ENCODE results near the gene SELENOV. TPM values are rescaled to one million over a fixed set of nuclear protein-coding genes. Genes with fewer than 3 reads are reported as not detected.
A peak's percentile ranks its signal among the peaks of the same experiment; 100 is the strongest.

Gene SELENOV
- total and polyA plus RNA-seq, 9 of the 15 experiments (the other 6 are each of a cell fraction or from before 2014, with no cell fraction given), result 0.04 to 0.09 (median 0.06) TPM; not detected in 4

DNA sequence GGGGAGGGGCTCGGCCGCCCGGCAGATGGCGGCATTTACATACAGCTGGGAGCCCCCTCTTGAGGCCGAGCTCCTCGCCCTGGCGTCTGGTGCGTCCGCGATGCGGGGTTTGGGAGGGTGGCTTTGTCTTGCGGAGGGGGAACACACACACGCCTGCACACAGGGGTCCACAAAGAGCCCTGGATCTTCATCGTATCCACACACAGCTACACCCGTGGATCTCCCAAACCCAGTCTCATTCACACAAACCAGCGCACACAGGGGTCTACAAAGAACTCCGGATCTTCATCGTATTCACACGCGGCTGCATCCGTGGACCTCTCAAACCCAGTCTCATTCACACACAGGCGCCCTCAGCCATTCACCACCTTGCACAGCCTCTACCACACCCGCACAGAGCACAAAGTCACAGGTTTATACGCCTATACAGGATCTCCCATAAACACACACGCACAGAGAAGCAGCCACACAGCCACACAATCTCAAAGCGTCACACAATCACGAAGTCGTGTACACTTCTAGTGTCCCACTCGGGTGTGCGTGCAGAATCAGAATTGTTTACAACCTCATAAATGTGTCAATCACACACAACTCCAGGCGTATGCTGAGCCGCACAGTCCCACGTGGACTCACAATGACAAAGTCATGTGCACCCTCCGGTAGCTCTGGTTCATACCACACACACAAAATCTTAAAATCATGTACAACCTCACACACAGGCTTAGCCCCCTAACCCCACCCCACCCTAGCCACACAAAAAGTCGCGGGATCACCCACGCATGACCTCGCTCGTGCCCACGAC, 16.7 kb upstream of the SELENOV start (continued):
- TF ChIP-seq YY1 (IDR thresholded peaks at IDR 0.05; ENCODE audit: borderline replicate concordance in 1 of 3, control insufficient read depth in 1 of 3, extremely low read depth in 1 of 3, insufficient read depth in 3 of 3, insufficient read length in 1 of 3, insufficient replicate concordance in 2 of 3, low read depth in 1 of 3, low read length in 2 of 3) (peak in 2 of 3 experiments; percentile 26 to 72), SRSF1 (IDR thresholded peaks at IDR 0.05; ENCODE audit: low read depth, low read length) (no peak), NFE2 (IDR thresholded peaks at IDR 0.05; ENCODE audit: low read depth) (no peak), NFATC3 (IDR thresholded peaks at IDR 0.05) (no peak), KLF6 (CRISPR knock-in tag; IDR thresholded peaks at IDR 0.05; ENCODE audit: borderline replicate concordance) (no peak), ZNF431 (CRISPR knock-in tag; IDR thresholded peaks at IDR 0.05) (no peak), PRMT5 (CRISPR knock-in tag; IDR thresholded peaks at IDR 0.05) (no peak), EP400 (IDR thresholded peaks at IDR 0.05) (peak; percentile 33; the same call in 1 of the 2 replicates), NFE2L1 (tag; IDR thresholded peaks at IDR 0.05; ENCODE audit: borderline replicate concordance, low read depth) (no peak), XRCC3 (IDR thresholded peaks at IDR 0.05) (no peak), ARNT (IDR thresholded peaks at IDR 0.05) (no peak), BACH1 (tag; IDR thresholded peaks at IDR 0.05) (no peak), JUN (IDR thresholded peaks at IDR 0.05; ENCODE audit: borderline replicate concordance, low read depth, low read length) (no peak), JUN (CRISPR knock-in tag; IDR thresholded peaks at IDR 0.05; ENCODE audit: borderline replicate concordance) (0 out of 2 replicates have a peak, but pooled peaks have one; percentile 40), LEF1 (IDR thresholded peaks at IDR 0.05) (no peak), TBP (optimal IDR thresholded peaks at IDR 0.05; ENCODE audit: low read depth, low read length) (peak; percentile 25)
- TF ChIP-seq, protein P1, sequence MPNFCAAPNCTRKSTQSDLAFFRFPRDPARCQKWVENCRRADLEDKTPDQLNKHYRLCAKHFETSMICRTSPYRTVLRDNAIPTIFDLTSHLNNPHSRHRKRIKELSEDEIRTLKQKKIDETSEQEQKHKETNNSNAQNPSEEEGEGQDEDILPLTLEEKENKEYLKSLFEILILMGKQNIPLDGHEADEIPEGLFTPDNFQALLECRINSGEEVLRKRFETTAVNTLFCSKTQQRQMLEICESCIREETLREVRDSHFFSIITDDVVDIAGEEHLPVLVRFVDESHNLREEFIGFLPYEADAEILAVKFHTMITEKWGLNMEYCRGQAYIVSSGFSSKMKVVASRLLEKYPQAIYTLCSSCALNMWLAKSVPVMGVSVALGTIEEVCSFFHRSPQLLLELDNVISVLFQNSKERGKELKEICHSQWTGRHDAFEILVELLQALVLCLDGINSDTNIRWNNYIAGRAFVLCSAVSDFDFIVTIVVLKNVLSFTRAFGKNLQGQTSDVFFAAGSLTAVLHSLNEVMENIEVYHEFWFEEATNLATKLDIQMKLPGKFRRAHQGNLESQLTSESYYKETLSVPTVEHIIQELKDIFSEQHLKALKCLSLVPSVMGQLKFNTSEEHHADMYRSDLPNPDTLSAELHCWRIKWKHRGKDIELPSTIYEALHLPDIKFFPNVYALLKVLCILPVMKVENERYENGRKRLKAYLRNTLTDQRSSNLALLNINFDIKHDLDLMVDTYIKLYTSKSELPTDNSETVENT (CRISPR knock-in tag; IDR thresholded peaks at IDR 0.05), result no peak
- TF ChIP-seq, protein P2, sequence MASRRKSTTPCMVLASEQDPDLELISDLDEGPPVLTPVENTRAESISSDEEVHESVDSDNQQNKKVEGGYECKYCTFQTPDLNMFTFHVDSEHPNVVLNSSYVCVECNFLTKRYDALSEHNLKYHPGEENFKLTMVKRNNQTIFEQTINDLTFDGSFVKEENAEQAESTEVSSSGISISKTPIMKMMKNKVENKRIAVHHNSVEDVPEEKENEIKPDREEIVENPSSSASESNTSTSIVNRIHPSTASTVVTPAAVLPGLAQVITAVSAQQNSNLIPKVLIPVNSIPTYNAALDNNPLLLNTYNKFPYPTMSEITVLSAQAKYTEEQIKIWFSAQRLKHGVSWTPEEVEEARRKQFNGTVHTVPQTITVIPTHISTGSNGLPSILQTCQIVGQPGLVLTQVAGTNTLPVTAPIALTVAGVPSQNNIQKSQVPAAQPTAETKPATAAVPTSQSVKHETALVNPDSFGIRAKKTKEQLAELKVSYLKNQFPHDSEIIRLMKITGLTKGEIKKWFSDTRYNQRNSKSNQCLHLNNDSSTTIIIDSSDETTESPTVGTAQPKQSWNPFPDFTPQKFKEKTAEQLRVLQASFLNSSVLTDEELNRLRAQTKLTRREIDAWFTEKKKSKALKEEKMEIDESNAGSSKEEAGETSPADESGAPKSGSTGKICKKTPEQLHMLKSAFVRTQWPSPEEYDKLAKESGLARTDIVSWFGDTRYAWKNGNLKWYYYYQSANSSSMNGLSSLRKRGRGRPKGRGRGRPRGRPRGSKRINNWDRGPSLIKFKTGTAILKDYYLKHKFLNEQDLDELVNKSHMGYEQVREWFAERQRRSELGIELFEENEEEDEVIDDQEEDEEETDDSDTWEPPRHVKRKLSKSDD (conservative IDR thresholded peaks at IDR 0.05; ENCODE audit: low read length), result no peak
- TF ChIP-seq, protein P3, sequence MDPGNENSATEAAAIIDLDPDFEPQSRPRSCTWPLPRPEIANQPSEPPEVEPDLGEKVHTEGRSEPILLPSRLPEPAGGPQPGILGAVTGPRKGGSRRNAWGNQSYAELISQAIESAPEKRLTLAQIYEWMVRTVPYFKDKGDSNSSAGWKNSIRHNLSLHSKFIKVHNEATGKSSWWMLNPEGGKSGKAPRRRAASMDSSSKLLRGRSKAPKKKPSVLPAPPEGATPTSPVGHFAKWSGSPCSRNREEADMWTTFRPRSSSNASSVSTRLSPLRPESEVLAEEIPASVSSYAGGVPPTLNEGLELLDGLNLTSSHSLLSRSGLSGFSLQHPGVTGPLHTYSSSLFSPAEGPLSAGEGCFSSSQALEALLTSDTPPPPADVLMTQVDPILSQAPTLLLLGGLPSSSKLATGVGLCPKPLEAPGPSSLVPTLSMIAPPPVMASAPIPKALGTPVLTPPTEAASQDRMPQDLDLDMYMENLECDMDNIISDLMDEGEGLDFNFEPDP (CRISPR knock-in tag; IDR thresholded peaks at IDR 0.05), result no peak
- TF ChIP-seq, protein P4, sequence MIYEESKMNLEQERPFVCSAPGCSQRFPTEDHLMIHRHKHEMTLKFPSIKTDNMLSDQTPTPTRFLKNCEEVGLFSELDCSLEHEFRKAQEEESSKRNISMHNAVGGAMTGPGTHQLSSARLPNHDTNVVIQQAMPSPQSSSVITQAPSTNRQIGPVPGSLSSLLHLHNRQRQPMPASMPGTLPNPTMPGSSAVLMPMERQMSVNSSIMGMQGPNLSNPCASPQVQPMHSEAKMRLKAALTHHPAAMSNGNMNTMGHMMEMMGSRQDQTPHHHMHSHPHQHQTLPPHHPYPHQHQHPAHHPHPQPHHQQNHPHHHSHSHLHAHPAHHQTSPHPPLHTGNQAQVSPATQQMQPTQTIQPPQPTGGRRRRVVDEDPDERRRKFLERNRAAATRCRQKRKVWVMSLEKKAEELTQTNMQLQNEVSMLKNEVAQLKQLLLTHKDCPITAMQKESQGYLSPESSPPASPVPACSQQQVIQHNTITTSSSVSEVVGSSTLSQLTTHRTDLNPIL (CRISPR knock-in tag; IDR thresholded peaks at IDR 0.05), result no peak

Data from K562 (cell line).